ENCODE measurements around the gene SEC14L3. TPM values are rescaled to one million over a fixed set of nuclear protein-coding genes. Genes with fewer than 3 reads are reported as not detected.

SEC14L3 gene
- total RNA-seq, 3 donors from 2014 or later (not counting 1 experiment from before 2014, with no cell fraction given), result not detected

DNA sequence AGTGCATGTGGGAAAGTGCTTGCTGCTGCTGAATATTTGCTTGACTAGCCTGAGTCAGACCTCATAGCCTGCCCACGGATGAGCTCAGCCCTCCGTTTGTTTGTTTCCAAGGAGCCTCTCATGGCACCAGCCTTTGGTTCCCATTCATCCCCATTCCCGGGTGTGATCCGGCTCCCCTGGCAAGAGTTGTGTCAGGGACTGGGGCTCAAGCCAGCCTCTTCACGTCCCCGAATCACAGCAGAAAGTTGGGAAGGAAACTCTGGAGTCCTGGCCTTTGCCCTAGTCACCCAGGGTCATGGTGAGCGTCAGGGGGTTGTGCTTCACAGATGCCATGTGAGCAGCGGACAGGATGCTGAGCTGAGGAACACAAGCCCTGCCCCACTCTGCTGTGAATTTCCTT, 13.8 kb downstream of the SEC14L3 start:
- intact Hi-C loops (cut with micrococcal nuclease), result no loop called here
- H3K9me3 Mint-ChIP-seq, result no peaks in the 10 kb centered on the region

DNA sequence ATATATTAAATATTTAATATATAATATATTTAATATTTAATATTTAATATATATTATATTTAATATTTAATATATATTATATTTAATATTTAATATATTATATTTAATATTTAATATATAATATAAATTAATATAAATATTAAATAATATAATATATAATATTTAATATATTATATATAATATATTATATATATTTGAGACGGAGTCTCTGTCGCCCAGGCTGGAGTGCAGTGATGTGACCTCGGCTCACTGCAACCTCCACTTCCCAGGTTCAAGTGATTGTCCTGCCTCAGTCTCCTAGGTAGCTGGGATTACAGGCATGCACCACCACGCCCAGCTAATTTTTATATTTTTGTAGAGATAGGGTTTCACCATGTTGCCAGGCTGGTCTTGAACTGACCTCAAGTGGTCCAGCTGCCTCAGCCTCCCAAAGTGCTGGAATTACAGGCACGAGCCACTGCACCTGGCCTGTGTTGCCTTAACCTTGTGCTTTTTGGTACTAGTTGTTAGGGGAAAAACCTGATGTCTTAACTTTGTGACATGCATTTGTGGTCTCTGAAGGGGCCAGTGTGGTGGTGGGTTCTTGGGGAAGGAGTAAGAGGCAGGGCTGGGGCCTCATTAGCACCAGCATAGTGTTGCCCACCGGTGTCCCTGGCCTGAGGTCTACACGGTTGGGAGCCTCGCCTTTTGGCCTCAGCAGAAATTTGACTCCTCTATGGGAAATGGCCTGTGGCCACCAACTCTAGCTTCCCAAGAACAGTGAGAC, 16.6 kb downstream of the SEC14L3 start:
- Histone ChIP-seq H3K27ac (ENCODE audit: low read length) (no peak overlapping the region), H3K4me1 (ENCODE audit: control insufficient read depth, insufficient read depth, low read length) (no peaks in the 10 kb centered on the region), H3K4me3 (ENCODE audit: low read length) (no peak overlapping the region), H3K9me3 (ENCODE audit: control insufficient read depth, insufficient read depth, low read length) (no peaks in the 10 kb centered on the region), H3K36me3 (ENCODE audit: control insufficient read depth, insufficient read depth, low read length) (no peaks in the 10 kb centered on the region), H3K27me3 (ENCODE audit: control insufficient read depth, insufficient read depth, low read length) (no peaks in the 10 kb centered on the region)
- Mint-ChIP-seq H3K27me3 (ENCODE audit: low read depth in 2 of 2) (peaks cover 22 to 40% of the 10 kb centered on the region in 2 donors), H3K4me3 (no peak overlapping the region), H3K4me1 (no peaks in the 10 kb centered on the region), H3K36me3 (no peaks in the 10 kb centered on the region), H3K27ac (no peak overlapping the region), H3K9me3 (no peaks in the 10 kb centered on the region)
- no peak for DNase-seq
- TF ChIP-seq, protein P1, sequence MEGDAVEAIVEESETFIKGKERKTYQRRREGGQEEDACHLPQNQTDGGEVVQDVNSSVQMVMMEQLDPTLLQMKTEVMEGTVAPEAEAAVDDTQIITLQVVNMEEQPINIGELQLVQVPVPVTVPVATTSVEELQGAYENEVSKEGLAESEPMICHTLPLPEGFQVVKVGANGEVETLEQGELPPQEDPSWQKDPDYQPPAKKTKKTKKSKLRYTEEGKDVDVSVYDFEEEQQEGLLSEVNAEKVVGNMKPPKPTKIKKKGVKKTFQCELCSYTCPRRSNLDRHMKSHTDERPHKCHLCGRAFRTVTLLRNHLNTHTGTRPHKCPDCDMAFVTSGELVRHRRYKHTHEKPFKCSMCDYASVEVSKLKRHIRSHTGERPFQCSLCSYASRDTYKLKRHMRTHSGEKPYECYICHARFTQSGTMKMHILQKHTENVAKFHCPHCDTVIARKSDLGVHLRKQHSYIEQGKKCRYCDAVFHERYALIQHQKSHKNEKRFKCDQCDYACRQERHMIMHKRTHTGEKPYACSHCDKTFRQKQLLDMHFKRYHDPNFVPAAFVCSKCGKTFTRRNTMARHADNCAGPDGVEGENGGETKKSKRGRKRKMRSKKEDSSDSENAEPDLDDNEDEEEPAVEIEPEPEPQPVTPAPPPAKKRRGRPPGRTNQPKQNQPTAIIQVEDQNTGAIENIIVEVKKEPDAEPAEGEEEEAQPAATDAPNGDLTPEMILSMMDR (IDR thresholded peaks at IDR 0.05), result no peak
- intact Hi-C loops (cut with micrococcal nuclease), result no loop called here
- peak in 1 of 3 donors; percentile 26 for ATAC-seq
- WGBS (ENCODE audit: insufficient coverage), result 95% methylated on average over 8 of the region's 8 CpGs

More for the DNA sequence above, 13.8 kb downstream of the SEC14L3 start:
- H3K4me3 Mint-ChIP-seq, result no peak overlapping the region
- no peak overlapping the region for H3K27ac ChIP-seq (ENCODE audit: low read length)
- DNase-seq (no peak), ATAC-seq (no peak)
- no peak overlapping the region for H3K4me3 ChIP-seq (ENCODE audit: low read length)
- no peaks in the 10 kb centered on the region for H3K27me3 ChIP-seq (ENCODE audit: control insufficient read depth, insufficient read depth, low read length)
- H3K36me3 Mint-ChIP-seq, result no peaks in the 10 kb centered on the region
- no peaks in the 10 kb centered on the region for H3K36me3 ChIP-seq (ENCODE audit: control insufficient read depth, insufficient read depth, low read length)
- peaks cover 15 to 30% of the 10 kb centered on the region in 2 donors for H3K27me3 Mint-ChIP-seq (ENCODE audit: low read depth in 2 of 2)
- no peak overlapping the region for H3K27ac Mint-ChIP-seq
- no peaks in the 10 kb centered on the region for H3K9me3 ChIP-seq (ENCODE audit: control insufficient read depth, insufficient read depth, low read length)
- TF ChIP-seq, protein P1 (IDR thresholded peaks at IDR 0.05), result no peak
- no peaks in the 10 kb centered on the region for H3K4me1 ChIP-seq (ENCODE audit: control insufficient read depth, insufficient read depth, low read length)
- H3K4me1 Mint-ChIP-seq, result no peaks in the 10 kb centered on the region
- 83% methylated on average over 8 of the region's 8 CpGs for WGBS (ENCODE audit: insufficient coverage)

DNA sequence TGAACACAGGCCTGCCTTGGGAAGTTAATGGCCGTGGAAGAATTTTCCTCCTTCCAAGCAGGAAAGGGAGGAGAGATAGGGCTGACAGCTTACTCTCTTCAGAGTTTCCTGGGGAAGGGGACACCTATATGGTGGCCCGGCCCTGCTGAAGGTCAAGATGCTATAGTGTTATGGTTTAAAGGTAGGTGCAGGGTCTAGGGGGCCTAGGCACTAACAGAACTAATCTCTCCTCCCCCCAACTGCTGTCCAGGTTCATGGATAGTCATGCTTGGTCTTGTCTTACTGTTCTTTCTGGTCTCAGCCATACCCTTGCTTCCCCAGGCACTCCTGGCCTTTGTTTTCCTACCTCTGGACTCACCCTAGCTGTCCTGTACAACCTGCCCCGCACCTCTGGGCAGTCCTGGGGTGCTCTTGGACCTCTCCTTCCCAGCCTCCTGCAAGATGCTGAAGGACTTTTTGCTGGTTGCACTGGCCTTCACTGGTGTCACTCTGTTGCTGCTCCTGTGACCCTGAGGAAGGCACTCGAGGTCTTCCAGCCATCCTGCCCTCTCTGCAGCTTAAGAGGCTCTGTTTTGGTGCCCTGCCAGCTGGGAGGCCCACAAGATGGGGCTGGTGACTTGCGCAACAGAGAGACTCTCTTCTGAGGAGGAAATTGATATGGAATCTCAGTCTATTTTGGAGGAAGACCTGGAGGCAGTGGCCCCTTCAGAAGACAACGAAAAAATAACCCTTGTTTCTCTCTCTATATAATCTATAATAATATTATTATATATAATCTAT, 17.9 kb downstream of the SEC14L3 start:
- intact Hi-C loops (cut with micrococcal nuclease), result no loop called here
- H3K4me3 Mint-ChIP-seq, result no peak overlapping the region
- ATAC-seq (peak; percentile 16 to 47 (median 42)), DNase-seq (peak in 1 of 2 donors; percentile 30)
- no peaks in the 10 kb centered on the region for H3K4me1 Mint-ChIP-seq
- Histone ChIP-seq H3K4me1 (ENCODE audit: control insufficient read depth, insufficient read depth, low read length) (no peaks in the 10 kb centered on the region), H3K4me3 (ENCODE audit: low read length) (no peak overlapping the region), H3K27me3 (ENCODE audit: control insufficient read depth, insufficient read depth, low read length) (no peaks in the 10 kb centered on the region), H3K27ac (ENCODE audit: low read length) (no peak overlapping the region), H3K36me3 (ENCODE audit: control insufficient read depth, insufficient read depth, low read length) (no peaks in the 10 kb centered on the region), H3K9me3 (ENCODE audit: control insufficient read depth, insufficient read depth, low read length) (no peaks in the 10 kb centered on the region)
- 63% methylated on average over 4 of the region's 6 CpGs for WGBS (ENCODE audit: insufficient coverage)
- TF ChIP-seq, protein P1 (IDR thresholded peaks at IDR 0.05), result no peak
- no peaks in the 10 kb centered on the region for H3K9me3 Mint-ChIP-seq
- no peak overlapping the region for H3K27ac Mint-ChIP-seq
- no peaks in the 10 kb centered on the region for H3K36me3 Mint-ChIP-seq
- H3K27me3 Mint-ChIP-seq (ENCODE audit: low read depth in 2 of 2), result peaks cover 18 to 40% of the 10 kb centered on the region in 2 donors
